ENCODE results near the gene PLEKHA1. TPM values are rescaled to one million over a fixed set of nuclear protein-coding genes. Genes with fewer than 3 reads are reported as not detected.

PLEKHA1 gene
- polyA plus RNA-seq, 1 of the 3 experiments (the other 2 are of a cell fraction), result 8.4 TPM

- CTCF ChIA-PET, result no interaction called here
- H3K9me2 ChIP-seq, result no peaks in the 10 kb centered on the region
Measured at GRCh38 chr10:122350893-122351292, 23.6 kb upstream of the PLEKHA1 start.

GRCh38 chr10:122352817-122353525, 21.5 kb upstream of the PLEKHA1 start:
- no peaks in the 10 kb centered on the region for H4K20me1 ChIP-seq (ENCODE audit: insufficient read depth)
- no peaks in the 10 kb centered on the region for H3K9me2 ChIP-seq
- no peaks in the 10 kb centered on the region for H3K27me3 ChIP-seq (ENCODE audit: insufficient read depth)
- H3K4me2 ChIP-seq, result no peak overlapping the region
- no peak overlapping the region for H3K27ac ChIP-seq (ENCODE audit: low read depth in 2 of 2, low read length in 1 of 2)
- WGBS (ENCODE audit: low lambda C conversion rate), result 21% methylated on average over 4 of the region's 8 CpGs
- DNase-seq, result peak; percentile 25
- no peak overlapping the region for H3K4me3 ChIP-seq (ENCODE audit: low read depth in 2 of 2, low read length in 1 of 2)
- H2AFZ ChIP-seq (ENCODE audit: low read depth), result no peak overlapping the region
- POLR2A ChIA-PET, result no interaction called here
- H3K36me3 ChIP-seq (replicated peaks in 1 of 2; ENCODE audit: control insufficient read depth in 1 of 2, insufficient read depth in 2 of 2, low read length in 1 of 2), result no peaks in the 10 kb centered on the region
- H3K9me3 ChIP-seq, result no peaks in the 10 kb centered on the region
- no peaks in the 10 kb centered on the region; a peak in 1 of 4 replicates for H3K4me1 ChIP-seq (ENCODE audit: control insufficient read depth in 1 of 2, insufficient read depth in 2 of 2, low read depth in 1 of 2, low read length in 1 of 2)
- H3K79me2 ChIP-seq (ENCODE audit: insufficient read depth), result no peaks in the 10 kb centered on the region
- no peak overlapping the region for H3K9ac ChIP-seq
- CTCF ChIA-PET, result interaction anchor here (1.1 to 2.9 kb wide), 5 partner anchors 9 to 213 kb away, joined by 3 to 12 read pairs (median 6); no protein-coding TSS in a partner anchor
- H3F3A ChIP-seq (replicated peaks; ENCODE audit: insufficient read depth), result no peaks in the 10 kb centered on the region
- TF ChIP-seq ELF1 (IDR thresholded peaks at IDR 0.05) (no peak), GATA2 (CRISPR knock-in tag; IDR thresholded peaks at IDR 0.05) (no peak), ZBTB33 (IDR thresholded peaks at IDR 0.05; ENCODE audit: borderline replicate concordance, low read depth) (no peak), SIN3A (IDR thresholded peaks at IDR 0.05; ENCODE audit: borderline replicate concordance, low read depth, low read length) (no peak), RXRA (IDR thresholded peaks at IDR 0.05; ENCODE audit: borderline replicate concordance, low read depth) (no peak), FOSL2 (IDR thresholded peaks at IDR 0.05; ENCODE audit: borderline replicate concordance, low read depth) (no peak), MEF2A (IDR thresholded peaks at IDR 0.05; ENCODE audit: borderline replicate concordance, low read depth) (no peak), FOXM1 (IDR thresholded peaks at IDR 0.05; ENCODE audit: low read depth) (no peak), TAF1 (IDR thresholded peaks at IDR 0.05; ENCODE audit: borderline replicate concordance, low read depth, low read length) (no peak), CTCF (IDR thresholded peaks at IDR 0.05) (no peak), MXI1 (IDR thresholded peaks at IDR 0.05; ENCODE audit: low read depth, low read length) (no peak), RAD21 (IDR thresholded peaks at IDR 0.05; ENCODE audit: low read length) (no peak)

More at GRCh38 chr10:122350893-122351292, 23.6 kb upstream of the PLEKHA1 start:
- TF ChIP-seq MXI1 (IDR thresholded peaks at IDR 0.05; ENCODE audit: low read depth, low read length), result no peak
- TF ChIP-seq YY1 (IDR thresholded peaks at IDR 0.05; ENCODE audit: low read depth), result no peak
- no peak for TF ChIP-seq IRF3 (IDR thresholded peaks at IDR 0.05; ENCODE audit: low read depth, low read length)
- TF ChIP-seq CHD2 (IDR thresholded peaks at IDR 0.05; ENCODE audit: low read length, partially characterized antibody), result no peak
- no peak for TF ChIP-seq NRF1 (IDR thresholded peaks at IDR 0.05; ENCODE audit: low read depth, low read length)
- no peak for TF ChIP-seq GABPA (IDR thresholded peaks at IDR 0.05; ENCODE audit: low read depth)
- no peak for TF ChIP-seq EP300 (IDR thresholded peaks at IDR 0.05; ENCODE audit: borderline replicate concordance in 1 of 2, low read depth in 1 of 2, low read length in 1 of 2)
- TF ChIP-seq ZBTB33 (IDR thresholded peaks at IDR 0.05; ENCODE audit: borderline replicate concordance, low read depth), result no peak
- Histone ChIP-seq H3K27me3 (ENCODE audit: insufficient read depth) (no peaks in the 10 kb centered on the region), H3K36me3 (replicated peaks in 1 of 2; ENCODE audit: control insufficient read depth in 1 of 2, insufficient read depth in 2 of 2, low read length in 1 of 2) (no peaks in the 10 kb centered on the region), H3K4me2 (no peak overlapping the region), H3K27ac (ENCODE audit: low read depth in 2 of 2, low read length in 1 of 2) (no peak overlapping the region), H3K4me1 (ENCODE audit: control insufficient read depth in 1 of 2, insufficient read depth in 2 of 2, low read depth in 1 of 2, low read length in 1 of 2) (no peaks in the 10 kb centered on the region; a peak in 1 of 4 replicates), H3K9ac (no peak overlapping the region), H3K4me3 (ENCODE audit: low read depth in 2 of 2, low read length in 1 of 2) (no peak overlapping the region), H4K20me1 (ENCODE audit: insufficient read depth) (no peaks in the 10 kb centered on the region), H2AFZ (ENCODE audit: low read depth) (no peak overlapping the region), H3F3A (replicated peaks; ENCODE audit: insufficient read depth) (no peaks in the 10 kb centered on the region), H3K79me2 (ENCODE audit: insufficient read depth) (no peaks in the 10 kb centered on the region), H3K9me3 (no peaks in the 10 kb centered on the region)
- POLR2A ChIA-PET, result no interaction called here
- WGBS (ENCODE audit: low lambda C conversion rate), result 67% methylated on average over 12 of the region's 12 CpGs
- no peak for DNase-seq
